HCT116 (cell line): ENCODE data around the gene ZNF516. TPM values are rescaled to one million over a fixed set of nuclear protein-coding genes. Genes with fewer than 3 reads are reported as not detected.

ENCODE experiments used
- ATAC-seq: fragments of 200-7000 bp; cut with Tn5 transposase; 2 replicates; pipeline ENCODE4 v1.9.1; 2020; ENCODE audit warnings: mild to moderate bottlenecking, moderate library complexity
- BruUV-seq: library from RNA; stranded (reverse); fragments of 400-500 nt; replicated peaks from 2 replicates; lab custom pipeline; 2021; lab: Mats Ljungman, UMichigan
- CTCF ChIA-PET: fragments of 300-600 bp; sonication (Branson Sonifier 250); formaldehyde crosslinking; loops from one replicate; lab custom pipeline; 2021; ENCODE audit warnings: antibody characterized with exemption; lab: Charles Lee
- POLR2A ChIA-PET: fragments of 300-600, 350-600 bp; sonication (Branson Sonifier 250); formaldehyde crosslinking; loops from one replicate; lab custom pipeline; 2021; ENCODE audit warnings: antibody characterized with exemption; lab: Charles Lee
- RAD21 ChIA-PET, 2 experiments: fragments of 300-600 bp; sonication (Branson Sonifier 250); formaldehyde crosslinking; loops; one replicate each; lab custom pipeline; 2023; ENCODE audit warnings: low total read pairs in 2 of 2; ENCODE audit not compliant: uncharacterized antibody in 2 of 2, unreplicated experiment in 2 of 2, low non-redundant PET in 1 of 2; lab: Charles Lee
- DNase-seq: peaks from one replicate; pipeline ENCODE4 v3.0.0-alpha.2; 2010; ENCODE audit warnings: low read depth, low spot score
- H2AFZ ChIP-seq: fragments of 200-600 bp; shearing (Covaris generic), sonication (generic); 2 replicates; pipeline ENCODE4 v1.6.1; 2017; ENCODE audit warnings: low read depth, mixed run types, mixed read lengths, antibody characterized with exemption, low read length; ENCODE audit not compliant: poor library complexity, severe bottlenecking
- H3K27ac ChIP-seq: 2 replicates; pipeline ENCODE4 v1.5.1; 2012; ENCODE audit warnings: low read depth, low read length
- H3K27me3 ChIP-seq: fragments of 200-600 bp; sonication (generic); 2 replicates; pipeline ENCODE4 v1.6.1; 2016; ENCODE audit warnings: mixed run types, low read length, mixed read lengths; ENCODE audit not compliant: insufficient read depth
- H3K36me3 ChIP-seq, 2 experiments: fragments of 200-500 bp in 1 of 2; fragments of 200-600 bp in 1 of 2; sonication (Bioruptor generic) in 1 of 2; sonication (generic) in 1 of 2; 2 replicates each; pipeline versions ENCODE4 v1.5.1 to v1.6.1; 2014 to 2016; ENCODE audit warnings: low read length in 2 of 2, inconsistent platforms in 1 of 2, mixed read lengths in 1 of 2, mixed run types in 1 of 2; ENCODE audit not compliant: insufficient read depth in 2 of 2, control insufficient read depth in 1 of 2
- H3K4me1 ChIP-seq, 2 experiments: fragments of 200-600 bp in 1 of 2; sonication (generic) in 1 of 2; 2 replicates each; pipeline versions ENCODE4 v1.5.1 to v1.6.1; 2012 to 2017; ENCODE audit warnings: low read length in 2 of 2, inconsistent platforms in 1 of 2, mild to moderate bottlenecking in 1 of 2, mixed read lengths in 1 of 2, mixed run types in 1 of 2, moderate library complexity in 1 of 2; ENCODE audit not compliant: insufficient read depth in 2 of 2, control insufficient read depth in 1 of 2
- H3K4me2 ChIP-seq: fragments of 200-600 bp; sonication (generic); 2 replicates; pipeline ENCODE4 v1.6.1; 2017; ENCODE audit warnings: mixed run types, low read length, mixed read lengths
- H3K4me3 ChIP-seq, 2 experiments: fragments of 200-600 bp in 1 of 2; sonication (generic) in 1 of 2; replicated peaks in 1 of 2; 2 replicates each; pipeline ENCODE4 v1.5.1; 2011 to 2016; ENCODE audit warnings: low read length in 2 of 2, control low read depth in 1 of 2, low read depth in 1 of 2, mild to moderate bottlenecking in 1 of 2, mixed read lengths in 1 of 2, mixed run types in 1 of 2
- H3K79me2 ChIP-seq: fragments of 200-600 bp; sonication (generic); 2 replicates; pipeline ENCODE4 v1.6.1; 2017; ENCODE audit warnings: mild to moderate bottlenecking, mixed run types, low read length, moderate library complexity, mixed read lengths; ENCODE audit not compliant: insufficient read depth
- H3K9ac ChIP-seq: fragments of 200-600 bp; sonication (generic); 2 replicates; pipeline ENCODE4 v1.6.1; 2016; ENCODE audit warnings: low read length, mixed read lengths
- H3K9me2 ChIP-seq: fragments of 200-600 bp; sonication (generic), shearing (Covaris generic); 2 replicates; pipeline ENCODE4 v1.6.1; 2017; ENCODE audit warnings: mixed run types, mild to moderate bottlenecking, moderate library complexity; ENCODE audit not compliant: insufficient read depth
- H3K9me3 ChIP-seq, 2 experiments: fragments of 200-500 bp in 1 of 2; fragments of 200-600 bp in 1 of 2; sonication (Bioruptor generic) in 1 of 2; sonication (generic) in 1 of 2; 2 replicates each; pipeline ENCODE4 v1.6.1; 2014 to 2017; ENCODE audit warnings: low read length in 2 of 2, mixed read lengths in 2 of 2, inconsistent platforms in 1 of 2, low read depth in 1 of 2, mild to moderate bottlenecking in 1 of 2, mixed run types in 1 of 2, moderate library complexity in 1 of 2; ENCODE audit not compliant: control insufficient read depth in 1 of 2, insufficient read depth in 1 of 2
- H4K20me1 ChIP-seq: fragments of 200-600 bp; sonication (generic), shearing (Covaris generic); 2 replicates; pipeline ENCODE4 v1.6.1; 2017; ENCODE audit warnings: mixed run types, mild to moderate bottlenecking, moderate library complexity; ENCODE audit not compliant: insufficient read depth
- ATF3 ChIP-seq: IDR thresholded peaks from 2 replicates; pipeline ENCODE4 v1.6.1; 2012
- CBX3 ChIP-seq: IDR thresholded peaks from 2 replicates; pipeline ENCODE4 v1.6.1; 2012; ENCODE audit warnings: low read depth
- CTCF ChIP-seq, 3 experiments: fragments of 200-600 bp in 1 of 3; sonication (generic) in 1 of 3; IDR thresholded peaks in 2 of 3; conservative IDR thresholded peaks in 1 of 3; 2 replicates each; pipeline ENCODE4 v1.5.1; 2012 to 2017; ENCODE audit warnings: low read depth in 2 of 3, low read length in 2 of 3, antibody characterized with exemption in 1 of 3, borderline replicate concordance in 1 of 3, control low read depth in 1 of 3, mild to moderate bottlenecking in 1 of 3, mixed read lengths in 1 of 3, mixed run types in 1 of 3, moderate library complexity in 1 of 3; ENCODE audit not compliant: insufficient read depth in 1 of 3
- ELF1 ChIP-seq: IDR thresholded peaks from 2 replicates; pipeline ENCODE4 v1.6.1; 2012; ENCODE audit warnings: low read depth, borderline replicate concordance
- EZH2phosphoT487 ChIP-seq: fragments of 200-600 bp; IDR thresholded peaks from 2 replicates; pipeline ENCODE4 v1.6.1; 2018; ENCODE audit warnings: antibody characterized with exemption, borderline replicate concordance
- JUND ChIP-seq: IDR thresholded peaks from 2 replicates; pipeline ENCODE4 v1.6.1; 2012
- MAX ChIP-seq: IDR thresholded peaks from 2 replicates; pipeline ENCODE4 v1.6.1; 2012
- POLR2AphosphoS5 ChIP-seq: IDR thresholded peaks from 2 replicates; pipeline ENCODE4 v1.6.1; 2011; ENCODE audit warnings: mild to moderate bottlenecking, low read depth, low read length, moderate library complexity
- RAD21 ChIP-seq: IDR thresholded peaks from 2 replicates; pipeline ENCODE4 v1.6.1; 2012; ENCODE audit warnings: low read depth, mild to moderate bottlenecking
- REST ChIP-seq: IDR thresholded peaks from 2 replicates; pipeline ENCODE4 v1.6.1; 2012; ENCODE audit warnings: low read depth
- SIN3A ChIP-seq: IDR thresholded peaks from 2 replicates; pipeline ENCODE4 v1.6.1; 2012; ENCODE audit warnings: low read depth
- SRF ChIP-seq: IDR thresholded peaks from 2 replicates; pipeline ENCODE4 v1.6.1; 2012; ENCODE audit warnings: low read depth
- YY1 ChIP-seq: IDR thresholded peaks from 2 replicates; pipeline ENCODE4 v1.6.1; 2011; ENCODE audit warnings: low read length, low read depth, moderate library complexity, mild to moderate bottlenecking; ENCODE audit not compliant: insufficient replicate concordance; ENCODE audit errors: extremely low read depth
- ZBTB33 ChIP-seq: IDR thresholded peaks from 2 replicates; pipeline ENCODE4 v1.6.1; 2011; ENCODE audit warnings: mild to moderate bottlenecking, low read length, moderate library complexity; ENCODE audit not compliant: insufficient replicate concordance; ENCODE audit errors: extremely low read depth
- ZFX ChIP-seq: fragments of 450-650 bp; IDR thresholded peaks from 2 replicates; pipeline ENCODE4 v1.6.1; 2017
- ZNF274 ChIP-seq: fragments of 200-500 bp; sonication (Bioruptor generic); IDR thresholded peaks from 2 replicates; pipeline ENCODE4 v1.6.1; 2014; ENCODE audit warnings: mild to moderate bottlenecking, low read depth, low read length, inconsistent platforms
- intact Hi-C: fragments of 100-400 bp; cut with micrococcal nuclease; formaldehyde crosslinking; loops from 2 replicates; pipeline ENCODE4 v1.10.0; 2022
- total RNA-seq: library from RNA; stranded (reverse); gene quantifications from one replicate; pipeline ENCODE4 v1.2.1, GENCODE V29; 2021; ENCODE audit not compliant: unreplicated experiment

ZNF516 gene
- total RNA-seq, 1 experiment from 2014 or later: 32.0 TPM

GRCh38 chr18:76407681-76408080 is 87.4 kb downstream of the ZNF516 start:
- BruUV-seq: no TSS peak
- Histone ChIP-seq H3K36me3 (no peaks in the 10 kb centered on the region), H4K20me1 (no peaks in the 10 kb centered on the region), H3K27me3 (no peaks in the 10 kb centered on the region), H3K79me2 (0 out of 2 replicates have a peak, but pooled peaks cover 5% of the 10 kb centered on the region), H3K9me2 (no peaks in the 10 kb centered on the region), H3K4me3 (no peak overlapping the region), H3K27ac (no peak overlapping the region), H3K4me1 (no peaks in the 10 kb centered on the region), H3K4me2 (no peak overlapping the region), H3K9me3 (no peaks in the 10 kb centered on the region), H3K9ac (no peak overlapping the region), H2AFZ (no peak overlapping the region)
- ChIA-PET POLR2A (no interaction called here), CTCF (no interaction called here), RAD21 (no interaction called here)
- ATAC-seq (no peak), DNase-seq (no peak)
- intact Hi-C loops: no loop called here
- TF ChIP-seq RAD21 (no peak), POLR2AphosphoS5 (no peak), ELF1 (no peak), SIN3A (no peak), ZNF274 (no peak), MAX (no peak), ATF3 (no peak), EZH2phosphoT487 (no peak), CBX3 (no peak), ZFX (no peak), YY1 (no peak), ZBTB33 (no peak), JUND (no peak), CTCF (IDR thresholded peaks at IDR 0.05 in 2 of 3, conservative IDR thresholded peaks at IDR 0.05 in 1 of 3; ENCODE audit: borderline replicate concordance in 1 of 3, insufficient read depth in 1 of 3, low read depth in 2 of 3, low read length in 2 of 3) (no peak), SRF (no peak), REST (no peak)
